Measurements from ENCODE around the gene RAB3IL1.

RAB3IL1 gene

GRCh38 chr11:61951484-61952135, 34.2 kb upstream of the RAB3IL1 start:
- Histone ChIP-seq H3K27ac (ENCODE audit: low read length) (no peak overlapping the region), H3K27me3 (ENCODE audit: control insufficient read depth in 1 of 2, insufficient read depth in 2 of 2, low read length in 2 of 2) (peaks cover 0 to 7% of the 10 kb centered on the region in 2 donors), H3K9me3 (ENCODE audit: control insufficient read depth in 2 of 2, low read length in 2 of 2) (no peaks in the 10 kb centered on the region), H3K9ac (ENCODE audit: low read length in 2 of 2) (no peak overlapping the region), H3K4me3 (ENCODE audit: low read length in 2 of 2) (no peak overlapping the region), H3K4me1 (ENCODE audit: control insufficient read depth, insufficient read depth, low read length) (peaks cover 31% of the 10 kb centered on the region), H3K36me3 (ENCODE audit: control insufficient read depth in 2 of 2, insufficient read depth in 2 of 2, low read length in 2 of 2) (no peaks in the 10 kb centered on the region)

DNA sequence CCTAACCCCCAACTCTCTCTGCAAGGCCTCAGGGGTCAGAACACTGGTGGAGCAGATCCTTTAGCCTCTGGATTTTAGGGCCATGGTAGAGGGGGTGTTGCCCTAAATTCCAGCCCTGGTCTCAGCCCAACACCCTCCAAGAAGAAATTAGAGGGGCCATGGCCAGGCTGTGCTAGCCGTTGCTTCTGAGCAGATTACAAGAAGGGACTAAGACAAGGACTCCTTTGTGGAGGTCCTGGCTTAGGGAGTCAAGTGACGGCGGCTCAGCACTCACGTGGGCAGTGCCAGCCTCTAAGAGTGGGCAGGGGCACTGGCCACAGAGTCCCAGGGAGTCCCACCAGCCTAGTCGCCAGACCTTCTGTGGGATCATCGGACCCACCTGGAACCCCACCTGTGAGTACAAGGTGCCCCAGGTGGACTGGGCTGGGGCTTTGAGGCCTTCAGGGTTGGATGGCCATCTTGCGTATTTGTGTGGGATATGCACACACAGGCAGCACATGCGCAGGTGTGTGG, 32.7 kb upstream of the RAB3IL1 start, which contains the start of gene BEST1:
Gene BEST1 (plus strand): TSS at position 317 of the 513 bp plus-strand sequence. CDS start 1,456 bp downstream, outside the sequence.
- no peaks in the 10 kb centered on the region for H3K9me3 ChIP-seq (ENCODE audit: control insufficient read depth in 2 of 2, low read length in 2 of 2)
- no peak within 1 kb of the TSS for H3K27ac ChIP-seq (ENCODE audit: low read length)
- H3K4me3 ChIP-seq (ENCODE audit: low read length in 2 of 2) = no peak within 1 kb of the TSS
- no peaks in the 10 kb centered on the region for H3K36me3 ChIP-seq (ENCODE audit: control insufficient read depth in 2 of 2, insufficient read depth in 2 of 2, low read length in 2 of 2)
- peak within 1 kb of the TSS in 1 of 2 donors; percentile 36 for H3K9ac ChIP-seq (ENCODE audit: low read length in 2 of 2)
- peaks cover 0 to 5% of the 10 kb centered on the region in 2 donors for H3K27me3 ChIP-seq (ENCODE audit: control insufficient read depth in 1 of 2, insufficient read depth in 2 of 2, low read length in 2 of 2)
- peaks cover 22% of the 10 kb centered on the region for H3K4me1 ChIP-seq (ENCODE audit: control insufficient read depth, insufficient read depth, low read length)

DNA sequence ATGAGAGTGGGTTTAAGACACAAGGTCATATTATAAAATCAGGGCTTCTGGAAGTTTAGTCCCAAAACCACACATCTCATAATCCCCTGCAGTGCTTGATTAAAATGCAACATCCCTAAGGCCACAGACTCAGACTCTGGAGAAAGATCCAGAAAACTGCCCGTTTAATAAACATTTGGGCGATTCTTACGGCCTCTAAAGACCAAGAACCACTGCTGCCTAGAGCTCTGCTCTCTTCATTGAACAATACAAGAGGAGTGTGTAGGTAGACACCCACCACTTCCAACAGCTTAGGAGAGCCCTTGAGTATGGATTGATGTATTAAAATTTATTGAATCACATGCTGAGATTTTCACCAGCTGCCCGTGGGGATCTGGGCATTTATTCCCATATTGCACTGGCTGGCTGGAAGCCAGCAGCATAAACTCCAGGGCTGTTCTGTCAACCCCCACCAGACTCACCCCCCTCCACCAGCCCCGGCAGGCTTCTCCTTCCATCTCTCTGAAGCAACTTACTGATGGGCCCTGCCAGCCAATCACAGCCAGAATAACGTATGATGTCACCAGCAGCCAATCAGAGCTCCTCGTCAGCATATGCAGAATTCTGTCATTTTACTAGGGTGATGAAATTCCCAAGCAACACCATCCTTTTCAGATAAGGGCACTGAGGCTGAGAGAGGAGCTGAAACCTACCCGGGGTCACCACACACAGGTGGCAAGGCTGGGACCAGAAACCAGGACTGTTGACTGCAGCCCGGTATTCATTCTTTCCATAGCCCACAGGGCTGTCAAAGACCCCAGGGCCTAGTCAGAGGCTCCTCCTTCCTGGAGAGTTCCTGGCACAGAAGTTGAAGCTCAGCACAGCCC, 32.0 kb upstream of the RAB3IL1 start:
- H3K4me1 ChIP-seq (ENCODE audit: control insufficient read depth, insufficient read depth, low read length) = peaks cover 17% of the 10 kb centered on the region
- H3K27me3 ChIP-seq (ENCODE audit: control insufficient read depth in 1 of 2, insufficient read depth in 2 of 2, low read length in 2 of 2) = peaks cover 0 to 2% of the 10 kb centered on the region in 2 donors
- H3K27ac ChIP-seq (ENCODE audit: low read length) = no peak overlapping the region
- H3K9me3 ChIP-seq (ENCODE audit: control insufficient read depth in 2 of 2, low read length in 2 of 2) = no peaks in the 10 kb centered on the region
- H3K4me3 ChIP-seq (ENCODE audit: low read length in 2 of 2) = no peak overlapping the region
- H3K36me3 ChIP-seq (ENCODE audit: control insufficient read depth in 2 of 2, insufficient read depth in 2 of 2, low read length in 2 of 2) = no peaks in the 10 kb centered on the region
- H3K9ac ChIP-seq (ENCODE audit: low read length in 2 of 2) = peak overlapping the region in 1 of 2 donors; percentile 36

- Histone ChIP-seq H3K36me3 (ENCODE audit: control insufficient read depth in 2 of 2, insufficient read depth in 2 of 2, low read length in 2 of 2) (no peaks in the 10 kb centered on the region), H3K4me3 (ENCODE audit: low read length in 2 of 2) (no peak overlapping the region), H3K27ac (ENCODE audit: low read length) (no peak overlapping the region), H3K27me3 (ENCODE audit: control insufficient read depth in 1 of 2, insufficient read depth in 2 of 2, low read length in 2 of 2) (no peaks in the 10 kb centered on the region), H3K4me1 (ENCODE audit: control insufficient read depth, insufficient read depth, low read length) (peaks cover 17% of the 10 kb centered on the region), H3K9me3 (ENCODE audit: control insufficient read depth in 2 of 2, low read length in 2 of 2) (no peaks in the 10 kb centered on the region), H3K9ac (ENCODE audit: low read length in 2 of 2) (peak overlapping the region in 1 of 2 donors; percentile 21)
Measured at GRCh38 chr11:61948505-61948904, 31.1 kb upstream of the RAB3IL1 start.

DNA sequence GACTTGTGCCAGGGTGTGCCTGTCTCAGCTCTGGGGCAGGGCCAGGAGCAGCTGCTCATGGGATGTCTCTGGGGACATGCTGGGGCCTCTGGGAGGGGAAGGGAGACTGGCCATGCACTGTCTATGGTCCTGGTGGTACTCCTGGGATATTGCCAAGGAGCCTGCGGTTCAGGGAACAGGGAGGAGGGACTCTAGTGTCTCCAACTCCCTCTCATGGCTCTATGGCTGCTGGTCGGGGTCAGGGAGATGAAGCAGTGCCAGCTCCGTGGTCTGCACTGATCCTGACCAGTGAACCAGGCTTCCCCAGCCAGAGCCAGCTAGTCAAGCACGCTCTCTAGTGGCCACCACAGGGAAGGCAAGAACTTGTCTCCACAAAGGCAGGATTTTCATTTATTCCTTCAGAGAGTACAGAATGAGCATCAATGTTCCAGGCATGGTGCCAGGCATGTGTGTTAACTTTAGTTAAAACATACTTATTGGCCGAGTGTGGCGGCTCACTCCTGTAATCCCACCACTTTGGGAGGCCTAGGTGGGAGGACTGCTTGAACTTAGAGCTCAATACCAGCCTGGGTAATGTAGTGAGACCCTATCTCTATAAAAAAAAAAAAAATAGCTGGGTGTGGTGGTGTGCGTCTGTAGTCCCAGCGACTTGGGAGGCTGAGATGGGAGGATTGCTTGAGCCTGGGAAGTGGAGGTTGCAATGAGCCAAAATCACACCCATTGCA, 30.3 kb upstream of the RAB3IL1 start:
- Histone ChIP-seq H3K9me3 (ENCODE audit: control insufficient read depth in 2 of 2, low read length in 2 of 2) (no peaks in the 10 kb centered on the region), H3K9ac (ENCODE audit: low read length in 2 of 2) (no peak overlapping the region), H3K36me3 (ENCODE audit: control insufficient read depth in 2 of 2, insufficient read depth in 2 of 2, low read length in 2 of 2) (no peaks in the 10 kb centered on the region), H3K4me3 (ENCODE audit: low read length in 2 of 2) (no peak overlapping the region), H3K27ac (ENCODE audit: low read length) (no peak overlapping the region), H3K27me3 (ENCODE audit: control insufficient read depth in 1 of 2, insufficient read depth in 2 of 2, low read length in 2 of 2) (no peaks in the 10 kb centered on the region), H3K4me1 (ENCODE audit: control insufficient read depth, insufficient read depth, low read length) (peaks cover 17% of the 10 kb centered on the region)

DNA sequence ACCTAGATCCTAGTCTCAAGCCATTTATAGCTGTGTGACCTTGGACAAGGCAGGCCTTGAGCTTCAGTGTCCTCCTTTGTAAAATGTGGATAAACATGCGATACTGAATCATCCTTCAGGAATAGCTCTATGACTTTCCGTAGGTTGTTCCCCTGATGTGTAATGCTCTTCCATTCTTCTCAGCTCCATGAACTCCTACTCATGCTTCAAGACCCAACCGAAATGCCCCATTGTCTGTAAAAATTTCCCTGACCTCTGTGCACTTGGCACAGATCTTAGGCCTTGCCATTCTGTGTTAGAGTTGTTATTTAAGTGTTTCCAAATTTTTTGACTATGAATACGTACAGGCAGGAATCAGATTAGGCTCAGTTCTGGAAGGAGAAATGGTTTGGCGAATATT, 29.5 kb upstream of the RAB3IL1 start:
- Histone ChIP-seq H3K4me1 (ENCODE audit: control insufficient read depth, insufficient read depth, low read length) (peaks cover 17% of the 10 kb centered on the region), H3K36me3 (ENCODE audit: control insufficient read depth in 2 of 2, insufficient read depth in 2 of 2, low read length in 2 of 2) (no peaks in the 10 kb centered on the region), H3K4me3 (ENCODE audit: low read length in 2 of 2) (no peak overlapping the region), H3K27me3 (ENCODE audit: control insufficient read depth in 1 of 2, insufficient read depth in 2 of 2, low read length in 2 of 2) (no peaks in the 10 kb centered on the region), H3K27ac (ENCODE audit: low read length) (no peak overlapping the region), H3K9ac (ENCODE audit: low read length in 2 of 2) (no peak overlapping the region), H3K9me3 (ENCODE audit: control insufficient read depth in 2 of 2, low read length in 2 of 2) (no peaks in the 10 kb centered on the region)

GRCh38 chr11:61945191-61945590, 27.8 kb upstream of the RAB3IL1 start:
- Histone ChIP-seq H3K27me3 (ENCODE audit: control insufficient read depth in 1 of 2, insufficient read depth in 2 of 2, low read length in 2 of 2) (no peaks in the 10 kb centered on the region), H3K36me3 (ENCODE audit: control insufficient read depth in 2 of 2, insufficient read depth in 2 of 2, low read length in 2 of 2) (no peaks in the 10 kb centered on the region), H3K4me1 (ENCODE audit: control insufficient read depth, insufficient read depth, low read length) (peaks cover 17% of the 10 kb centered on the region), H3K4me3 (ENCODE audit: low read length in 2 of 2) (no peak overlapping the region), H3K27ac (ENCODE audit: low read length) (no peak overlapping the region), H3K9ac (ENCODE audit: low read length in 2 of 2) (no peak overlapping the region), H3K9me3 (ENCODE audit: control insufficient read depth in 2 of 2, low read length in 2 of 2) (no peaks in the 10 kb centered on the region)

DNA sequence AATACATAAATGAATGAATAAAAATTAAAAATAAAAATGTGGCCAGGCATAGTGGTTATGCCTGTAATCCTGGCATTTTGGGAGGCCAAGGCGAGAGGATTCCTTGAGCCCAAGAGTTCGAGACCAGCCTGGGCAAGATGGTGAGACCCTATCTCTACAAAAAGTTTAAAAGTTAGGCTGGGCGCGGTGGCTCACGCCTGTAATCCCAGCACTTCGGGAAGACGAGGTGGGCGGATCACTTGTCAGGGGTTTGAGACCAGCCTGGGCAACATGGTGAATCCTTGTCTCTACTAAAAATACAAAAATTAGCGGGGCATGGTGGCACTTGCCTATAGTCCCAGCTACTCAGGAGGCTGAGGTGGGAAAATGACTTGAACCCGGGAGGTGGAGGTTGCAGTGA, 23.1 kb upstream of the RAB3IL1 start:
- Histone ChIP-seq H3K27ac (ENCODE audit: low read length) (no peak overlapping the region), H3K9ac (ENCODE audit: low read length in 2 of 2) (no peak overlapping the region), H3K4me3 (ENCODE audit: low read length in 2 of 2) (no peak overlapping the region), H3K36me3 (ENCODE audit: control insufficient read depth in 2 of 2, insufficient read depth in 2 of 2, low read length in 2 of 2) (no peaks in the 10 kb centered on the region), H3K9me3 (ENCODE audit: control insufficient read depth in 2 of 2, low read length in 2 of 2) (no peaks in the 10 kb centered on the region), H3K4me1 (ENCODE audit: control insufficient read depth, insufficient read depth, low read length) (no peaks in the 10 kb centered on the region), H3K27me3 (ENCODE audit: control insufficient read depth in 1 of 2, insufficient read depth in 2 of 2, low read length in 2 of 2) (no peaks in the 10 kb centered on the region)

DNA sequence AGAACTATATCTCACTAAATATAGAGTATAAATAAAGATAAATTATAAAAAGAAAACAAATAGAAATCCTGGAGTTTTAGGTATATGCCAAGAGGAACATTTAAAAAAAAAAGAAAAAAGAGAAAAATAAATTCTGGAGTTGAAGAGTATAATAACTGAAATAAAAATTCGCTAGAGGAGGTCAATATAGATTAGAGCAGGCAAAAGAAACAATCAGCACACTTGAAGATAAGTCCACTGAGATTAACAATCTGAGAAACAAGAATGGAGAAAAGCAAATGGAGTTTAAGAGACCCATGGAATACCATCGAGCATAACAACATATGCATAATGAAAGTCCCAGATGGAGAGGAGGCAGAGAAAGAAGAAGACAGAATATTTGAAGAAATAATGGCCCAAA, 18.5 kb upstream of the RAB3IL1 start:
- H3K27me3 ChIP-seq (ENCODE audit: control insufficient read depth in 1 of 2, insufficient read depth in 2 of 2, low read length in 2 of 2) = no peaks in the 10 kb centered on the region
- H3K4me3 ChIP-seq (ENCODE audit: low read length in 2 of 2) = no peak overlapping the region
- H3K9ac ChIP-seq (ENCODE audit: low read length in 2 of 2) = no peak overlapping the region
- H3K36me3 ChIP-seq (ENCODE audit: control insufficient read depth in 2 of 2, insufficient read depth in 2 of 2, low read length in 2 of 2) = no peaks in the 10 kb centered on the region
- H3K9me3 ChIP-seq (ENCODE audit: control insufficient read depth in 2 of 2, low read length in 2 of 2) = no peaks in the 10 kb centered on the region
- no peak overlapping the region for H3K27ac ChIP-seq (ENCODE audit: low read length)
- H3K4me1 ChIP-seq (ENCODE audit: control insufficient read depth, insufficient read depth, low read length) = no peaks in the 10 kb centered on the region

DNA sequence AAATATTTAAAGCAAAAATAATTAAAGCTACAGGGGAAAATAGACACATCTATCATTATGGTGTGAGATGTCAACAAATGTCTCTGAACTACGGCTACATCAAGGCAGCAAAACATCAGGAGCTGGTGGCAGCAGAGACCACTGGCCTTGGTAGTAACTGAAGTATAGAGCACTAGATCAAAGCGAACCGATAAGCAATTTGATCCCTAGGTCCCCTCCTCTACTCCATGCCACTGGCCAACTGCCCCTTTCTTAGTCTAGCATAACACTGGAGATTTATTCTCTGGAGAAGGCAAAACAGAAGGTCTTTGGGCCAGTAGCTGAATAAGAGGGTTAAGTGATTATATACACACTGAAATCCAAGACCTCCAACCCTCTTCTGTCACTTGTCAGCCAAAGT, 13.6 kb upstream of the RAB3IL1 start:
- Histone ChIP-seq H3K9ac (ENCODE audit: low read length in 2 of 2) (no peak overlapping the region), H3K27ac (ENCODE audit: low read length) (no peak overlapping the region), H3K27me3 (ENCODE audit: control insufficient read depth in 1 of 2, insufficient read depth in 2 of 2, low read length in 2 of 2) (no peaks in the 10 kb centered on the region), H3K4me1 (ENCODE audit: control insufficient read depth, insufficient read depth, low read length) (no peaks in the 10 kb centered on the region), H3K36me3 (ENCODE audit: control insufficient read depth in 2 of 2, insufficient read depth in 2 of 2, low read length in 2 of 2) (no peaks in the 10 kb centered on the region), H3K9me3 (ENCODE audit: control insufficient read depth in 2 of 2, low read length in 2 of 2) (no peaks in the 10 kb centered on the region), H3K4me3 (ENCODE audit: low read length in 2 of 2) (no peak overlapping the region)

Data from stomach smooth muscle (tissue), 2 donors.